GM19043 (cell line): Measurements from ENCODE around the gene CENPP.
"Not testable (repeated sequence)": the region's sequence is repeated elsewhere in the genome, so short reads cannot be mapped to it uniquely, and the experiment has no call there.

Source experiments
- ATAC-seq: cut with Tn5 transposase; IDR thresholded peaks from one replicate; pipeline ENCODE4 v1.9.1; 2021; ENCODE audit warnings: low read depth; ENCODE audit not compliant: unreplicated experiment

CENPP gene

GRCh38 chr9:92527832-92528521 lies 202.2 kb downstream of the CENPP start:
- ATAC-seq = no peak

DNA sequence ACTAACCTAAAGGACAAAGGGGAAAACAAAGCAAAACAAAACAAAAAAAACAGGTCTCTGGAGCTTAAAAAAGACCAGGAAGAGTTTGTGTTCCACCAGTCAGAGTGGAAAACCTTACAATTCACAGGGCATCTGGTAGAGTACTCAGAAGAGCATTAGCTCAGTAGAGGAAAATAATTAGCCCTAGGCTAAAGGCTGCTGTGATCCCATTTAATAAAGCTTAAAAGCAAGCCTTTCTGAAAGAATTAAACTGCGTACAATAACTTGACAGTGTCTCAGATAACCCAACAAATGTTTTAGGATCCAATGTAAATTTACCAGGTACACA lies 202.7 kb downstream of the CENPP start:
- ATAC-seq = no peak

DNA sequence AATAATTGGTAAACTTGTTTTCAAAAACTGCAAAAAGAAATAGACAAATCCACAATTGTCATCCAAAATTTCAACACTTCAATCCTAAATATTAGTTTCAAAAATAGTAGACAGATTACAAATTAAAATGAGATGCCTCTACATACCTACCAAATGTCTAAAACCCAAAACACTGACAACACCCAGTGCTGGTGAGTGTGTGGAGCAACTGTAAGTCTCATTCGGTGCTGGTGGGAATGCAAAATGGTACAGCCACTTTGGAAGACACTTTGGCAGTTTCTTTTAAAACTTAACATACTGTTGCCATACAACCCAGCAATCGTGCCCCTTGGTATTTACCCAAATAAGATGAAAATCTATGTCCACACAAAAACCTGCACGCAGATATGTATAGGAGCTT lies 203.4 kb downstream of the CENPP start:
- no peak for ATAC-seq

DNA sequence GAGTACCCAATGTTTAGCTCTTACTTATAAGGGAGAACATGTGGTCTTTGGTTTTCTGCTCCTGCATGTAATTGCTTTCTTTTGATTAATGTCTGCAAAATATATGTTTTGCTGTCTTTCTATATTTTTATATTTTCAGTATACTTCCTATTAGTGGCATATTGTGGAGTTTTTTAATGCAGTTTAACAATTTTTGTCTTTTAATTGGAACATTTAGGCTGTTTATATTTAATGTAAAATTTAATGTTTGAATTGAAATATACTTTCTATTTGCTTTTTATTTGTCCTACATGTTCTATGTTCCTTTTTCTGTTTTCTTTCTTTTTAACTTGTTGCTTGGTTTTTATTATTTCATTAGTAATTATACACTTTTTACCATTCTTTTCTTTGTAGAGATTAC lies 205.1 kb downstream of the CENPP start:
- ATAC-seq = no peak

DNA sequence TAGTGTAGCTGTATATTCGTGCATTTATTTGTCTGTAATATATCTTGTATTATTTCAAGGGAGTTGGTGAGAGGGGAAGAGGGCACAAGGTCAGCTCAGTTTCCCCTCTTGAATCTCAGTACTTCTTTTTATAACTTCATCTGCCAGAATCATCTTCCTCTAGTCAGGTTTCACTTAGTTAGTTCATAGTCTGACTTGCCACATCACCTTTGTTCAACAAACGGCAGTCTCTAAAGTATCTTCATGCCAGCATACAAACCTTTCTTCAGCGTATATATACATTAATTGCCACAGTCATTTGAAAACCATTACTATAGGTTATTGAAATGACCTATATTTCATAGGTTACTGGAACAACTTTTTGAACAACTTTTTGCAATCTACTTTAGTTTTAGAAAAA lies 208.5 kb downstream of the CENPP start:
- ATAC-seq = no peak

DNA sequence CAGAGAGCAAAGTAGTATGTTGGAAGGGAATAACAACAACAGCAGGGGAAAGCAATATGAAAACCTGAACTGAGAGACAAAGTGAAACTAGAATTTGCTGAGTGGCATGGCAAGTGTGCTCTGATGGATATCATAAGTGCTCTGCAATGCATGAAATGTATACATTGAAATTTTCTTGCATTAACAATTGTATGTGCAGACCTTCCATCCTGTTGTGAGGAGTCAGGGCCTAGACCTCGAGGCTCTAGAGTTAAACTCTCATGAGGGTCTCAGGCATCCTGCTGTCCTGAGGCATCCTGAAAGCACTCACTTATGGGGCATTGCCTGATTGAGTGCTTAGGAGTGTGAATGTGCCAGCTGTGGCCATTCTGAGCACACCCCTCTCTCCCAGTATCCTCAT lies 208.9 kb downstream of the CENPP start:
- ATAC-seq = no peak

GRCh38 chr9:92535940-92536850 lies 210.4 kb downstream of the CENPP start, which contains the start of gene ECM2:
Gene ECM2 (minus strand): TSS chr9:92535990. CDS start chr9:92522866, 13,124 bp downstream.
- no peak for ATAC-seq

- no peak for ATAC-seq
Measured at GRCh38 chr9:92538541-92538940, 212.8 kb downstream of the CENPP start.

DNA sequence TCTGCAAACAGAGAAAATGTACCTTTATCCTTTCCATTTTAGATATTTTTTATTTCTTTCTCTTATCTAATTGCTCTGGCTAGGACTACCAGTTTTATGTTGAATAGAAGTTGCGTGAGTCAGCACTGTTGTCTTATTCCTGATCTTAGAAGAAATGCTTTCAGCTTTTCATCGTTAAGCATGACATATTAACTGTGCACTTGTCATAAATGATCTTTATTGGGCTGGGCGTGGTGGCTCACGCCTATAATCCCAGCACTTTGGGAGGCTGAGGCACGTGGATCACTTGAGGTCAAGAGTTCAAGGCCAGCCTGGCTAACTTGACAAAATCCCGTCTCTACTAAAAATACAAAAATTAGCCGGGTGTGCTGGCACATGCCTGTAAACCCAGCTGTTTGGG lies 218.2 kb downstream of the CENPP start:
- no peak for ATAC-seq

DNA sequence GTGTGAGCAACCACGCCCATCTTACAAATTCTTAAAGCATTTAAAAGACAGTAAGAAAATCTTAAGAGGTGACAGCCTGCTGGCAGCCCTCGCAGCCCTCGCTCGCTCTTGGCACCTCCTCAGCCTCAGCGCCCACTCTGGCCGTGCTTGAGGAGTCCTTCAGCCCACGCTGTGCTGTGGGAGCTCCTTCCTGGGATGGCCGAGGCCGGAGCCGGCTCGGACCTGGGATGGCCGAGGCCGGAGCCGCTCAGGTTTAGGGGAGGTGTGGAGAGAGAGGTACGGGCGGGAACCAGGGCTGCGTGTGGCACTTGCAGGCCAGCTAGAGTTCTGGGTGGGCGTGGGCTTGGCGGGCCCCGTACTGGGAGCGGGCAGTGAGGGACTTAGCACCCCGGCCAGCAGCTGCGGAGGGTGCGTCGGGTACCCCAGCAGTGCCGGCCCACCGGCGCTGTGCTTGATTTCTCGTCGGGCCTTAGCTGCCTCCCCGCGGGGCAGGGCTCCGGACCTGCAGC lies 219.3 kb downstream of the CENPP start:
- ATAC-seq = no peak

GRCh38 chr9:92547356-92547755 lies 221.6 kb downstream of the CENPP start:
- no peak for ATAC-seq

GRCh38 chr9:92550765-92551164 lies 225.0 kb downstream of the CENPP start:
- ATAC-seq = no peak

DNA sequence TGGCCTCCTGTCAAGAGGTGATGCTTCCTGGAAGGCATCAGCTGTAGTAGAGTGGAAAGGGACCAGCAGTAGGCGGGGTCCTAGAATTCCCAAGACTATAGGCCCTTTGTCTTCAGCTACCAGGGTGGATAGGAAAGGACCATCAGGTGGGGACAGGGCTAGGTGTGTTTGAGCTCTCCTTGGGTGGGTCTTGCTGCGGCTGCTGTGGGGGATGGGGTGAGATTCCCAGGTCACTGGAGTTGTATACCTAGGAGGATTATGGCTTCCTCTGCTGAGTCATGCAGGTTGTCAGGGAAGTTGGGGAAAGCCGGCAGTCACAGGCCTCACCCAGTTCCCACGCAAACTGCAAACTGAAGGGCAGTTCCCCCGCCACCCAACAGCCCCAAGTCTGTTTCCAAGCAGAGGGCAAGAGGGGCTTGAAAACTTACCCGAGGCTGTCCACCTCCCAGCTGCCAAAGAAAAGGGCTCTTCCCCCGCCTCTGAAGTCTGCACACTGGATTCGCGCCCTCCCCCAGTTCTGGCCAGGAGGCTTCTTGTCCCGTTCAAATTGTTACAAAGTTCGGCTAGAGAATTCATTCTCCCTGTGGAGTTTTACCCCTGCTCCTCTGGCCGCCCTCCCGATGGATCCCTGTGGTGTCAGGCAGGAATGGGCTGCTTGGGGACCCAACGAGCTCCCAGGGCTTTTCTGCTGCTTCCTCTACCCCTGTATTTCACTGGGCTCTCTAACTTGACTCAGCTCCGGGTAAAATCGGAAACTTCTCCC lies 233.0 kb downstream of the CENPP start:
- no peak for ATAC-seq

DNA sequence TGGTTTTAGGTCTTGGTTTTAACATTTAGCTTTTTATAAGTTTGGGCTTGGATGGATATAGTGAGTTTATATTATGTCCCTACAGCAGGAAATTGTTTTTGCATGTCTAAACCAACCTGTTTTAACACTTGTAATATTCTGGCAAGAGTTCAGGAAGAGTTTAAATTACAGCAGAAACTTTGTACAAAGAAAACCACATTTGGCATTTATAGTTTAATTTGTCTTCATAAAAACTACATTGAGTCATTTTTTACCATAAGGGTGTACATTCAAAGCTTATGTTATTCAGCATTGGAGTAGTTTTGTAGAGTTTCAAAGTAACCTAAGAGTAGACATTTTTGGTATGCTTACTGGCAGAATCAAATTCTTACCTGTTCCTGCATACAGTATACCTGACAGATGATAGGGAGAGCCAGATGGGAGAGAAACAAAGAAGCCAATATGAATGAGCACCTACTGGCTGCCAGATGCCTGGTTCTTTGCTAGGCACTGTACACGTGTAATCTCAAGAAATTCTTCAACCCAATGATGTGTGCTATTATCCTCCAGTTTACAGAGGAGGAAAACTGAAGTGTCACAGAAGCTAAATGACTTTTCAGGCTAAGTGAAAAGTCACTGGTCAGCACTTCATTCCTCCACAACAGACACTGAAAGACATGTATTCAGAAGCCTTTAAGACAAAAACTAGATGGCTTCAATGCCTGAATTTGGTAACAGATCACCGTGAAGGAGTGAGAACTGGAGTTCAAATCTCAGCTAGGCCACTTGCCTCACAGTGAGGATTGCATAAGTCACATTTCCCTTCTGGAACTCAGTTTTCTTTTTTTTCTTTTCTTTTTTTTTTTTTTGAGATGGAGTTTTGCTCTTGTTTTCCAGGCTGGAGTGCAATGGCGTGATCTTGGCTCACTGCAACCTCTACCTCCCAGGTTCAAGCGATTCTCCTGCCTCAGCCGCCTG lies 235.9 kb downstream of the CENPP start:
- no peak for ATAC-seq

DNA sequence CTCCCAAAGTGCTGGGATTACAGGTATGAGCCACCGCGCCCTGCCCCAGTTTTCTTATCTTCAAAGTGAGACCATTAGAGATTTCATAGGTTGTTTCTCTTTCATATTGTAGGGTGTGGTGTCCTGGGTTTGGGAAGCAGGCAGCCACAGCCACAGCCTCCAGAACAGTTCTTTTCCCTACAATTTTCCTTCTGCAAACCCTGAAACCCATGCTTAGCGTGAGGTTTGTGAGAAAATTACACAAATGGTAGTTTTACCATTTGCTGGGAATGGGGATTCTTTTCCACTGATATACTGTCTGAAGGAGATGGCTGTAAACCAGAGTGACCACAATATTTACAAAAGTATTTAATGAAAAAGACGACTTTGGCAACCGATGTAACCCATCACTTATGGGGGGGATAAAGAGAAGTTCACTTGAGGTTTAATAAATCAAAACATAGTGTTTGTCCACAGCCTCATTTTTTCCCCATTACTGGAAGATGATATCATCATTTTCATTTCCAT lies 236.8 kb downstream of the CENPP start:
- ATAC-seq = no peak

DNA sequence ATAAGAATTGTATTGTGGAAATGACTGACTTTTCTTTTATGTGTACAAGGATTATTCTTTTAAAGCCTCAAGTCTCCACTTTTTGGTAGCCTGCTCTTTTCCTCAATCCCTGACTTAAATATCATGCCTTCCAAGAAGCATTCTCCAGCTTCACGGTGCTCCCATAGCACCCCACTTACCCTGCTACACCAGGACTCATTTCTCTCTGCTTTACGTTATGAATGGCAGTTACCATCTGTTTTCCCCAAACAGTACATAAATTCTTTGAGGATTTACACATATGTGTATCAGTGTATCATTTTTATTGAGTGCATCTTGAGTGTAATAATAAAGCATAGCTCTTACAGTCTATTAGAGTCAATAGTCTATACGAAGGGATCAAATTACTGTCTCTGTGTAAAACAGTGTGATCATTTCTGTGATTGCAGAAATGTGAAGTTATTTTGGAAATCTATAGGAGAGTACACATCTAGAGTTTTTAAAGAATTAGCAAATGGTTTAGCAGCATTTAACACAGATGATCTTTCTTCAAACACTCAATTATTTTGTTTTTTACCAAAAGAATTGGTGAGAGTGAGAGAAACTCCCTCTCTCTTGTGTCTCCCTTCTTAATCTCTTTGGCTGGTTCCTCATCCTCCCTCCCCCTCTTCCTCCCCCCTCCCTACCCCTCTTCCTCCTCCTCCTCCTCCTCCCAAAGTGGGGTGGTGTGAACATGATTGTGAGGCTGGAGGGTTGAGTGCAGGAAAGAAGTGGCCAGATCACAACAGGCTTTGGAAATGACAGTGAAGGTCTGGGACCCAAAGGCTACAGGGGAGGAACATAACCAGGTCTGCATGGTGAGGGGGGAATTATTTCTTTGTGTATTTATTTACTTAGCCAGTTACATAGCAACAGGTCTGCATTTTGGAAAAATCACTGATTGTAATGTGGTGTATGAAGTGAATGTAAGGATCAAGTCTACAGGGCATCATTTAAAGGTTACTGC lies 237.7 kb downstream of the CENPP start:
- no peak for ATAC-seq

GRCh38 chr9:92564504-92564903 lies 238.8 kb downstream of the CENPP start:
- ATAC-seq = no peak

DNA sequence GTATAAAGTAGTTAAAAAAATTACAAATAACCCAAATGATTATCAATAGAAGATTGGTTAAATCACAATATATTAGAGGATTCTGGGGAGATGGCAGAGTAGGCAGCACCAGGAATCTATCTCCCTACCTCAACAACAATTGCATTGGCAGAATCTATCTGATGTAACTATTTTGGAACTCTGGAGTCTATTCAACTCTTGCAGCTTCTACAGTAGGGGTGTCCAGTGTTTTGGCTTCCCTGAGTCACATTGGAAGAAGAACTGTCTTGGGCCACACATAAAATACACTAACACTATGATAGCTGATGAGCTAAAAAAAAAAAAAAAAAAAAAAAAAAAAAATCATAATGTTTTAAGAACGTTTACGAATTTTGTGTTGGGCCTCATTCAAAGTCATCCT lies 239.2 kb downstream of the CENPP start:
- no peak for ATAC-seq

- not testable (repeated sequence) for ATAC-seq
Measured at GRCh38 chr9:92571871-92572270, 246.1 kb downstream of the CENPP start.
